ENCODE results near the gene ZNF574. TPM values are rescaled to one million over a fixed set of nuclear protein-coding genes. Genes with fewer than 3 reads are reported as not detected.
A peak's percentile ranks its signal among the peaks of the same experiment; 100 is the strongest.

Gene ZNF574
- total RNA-seq, 4 donors from 2014 or later = 31.1 to 42.9 (median 33.5) TPM

DNA sequence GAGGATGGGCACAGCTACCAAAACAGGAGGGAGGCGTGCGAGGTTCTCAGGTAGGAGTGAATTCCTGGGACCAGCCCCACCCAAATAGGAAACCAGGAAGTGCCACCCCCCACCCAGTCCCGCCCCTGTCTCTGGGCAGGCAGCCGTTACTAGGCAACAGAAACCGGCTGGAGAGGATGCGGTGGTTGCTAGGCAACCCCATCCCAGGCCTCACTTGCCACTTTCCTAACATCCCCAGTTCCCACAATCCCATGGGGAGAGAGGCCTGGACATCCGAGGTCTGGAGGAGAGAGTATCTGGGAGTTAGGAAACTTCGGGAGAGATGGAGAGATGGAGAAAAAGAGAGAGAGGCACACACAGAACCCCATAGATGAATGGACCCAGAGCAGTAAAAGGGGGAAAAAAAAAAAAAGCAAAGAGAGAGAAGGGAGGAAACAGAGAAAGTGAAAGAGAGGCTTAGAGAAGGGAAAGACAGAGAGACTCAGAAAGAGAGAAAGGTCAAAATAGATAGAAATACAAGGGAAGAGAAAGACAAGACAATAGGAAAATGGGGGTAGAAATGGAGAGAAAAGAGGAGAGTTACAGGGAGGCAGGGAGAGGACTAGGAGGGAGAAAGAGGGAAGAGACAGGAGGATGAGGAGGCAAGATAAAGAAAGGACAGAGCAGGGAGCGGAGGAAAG lies 9.8 kb upstream of the ZNF574 start:
- Histone ChIP-seq H3K27me3 (peaks cover 56% of the 10 kb centered on the region), H3K4me1 (no peaks in the 10 kb centered on the region), H3K9me3 (no peaks in the 10 kb centered on the region), H3K4me3 (no peak overlapping the region), H3K27ac (no peak overlapping the region), H3K36me3 (no peaks in the 10 kb centered on the region)
- DNase-seq (ENCODE audit: low spot score in 2 of 2) = no peak
- WGBS = 46% methylated on average over 9 of the region's 9 CpGs
- TF ChIP-seq, protein P1, sequence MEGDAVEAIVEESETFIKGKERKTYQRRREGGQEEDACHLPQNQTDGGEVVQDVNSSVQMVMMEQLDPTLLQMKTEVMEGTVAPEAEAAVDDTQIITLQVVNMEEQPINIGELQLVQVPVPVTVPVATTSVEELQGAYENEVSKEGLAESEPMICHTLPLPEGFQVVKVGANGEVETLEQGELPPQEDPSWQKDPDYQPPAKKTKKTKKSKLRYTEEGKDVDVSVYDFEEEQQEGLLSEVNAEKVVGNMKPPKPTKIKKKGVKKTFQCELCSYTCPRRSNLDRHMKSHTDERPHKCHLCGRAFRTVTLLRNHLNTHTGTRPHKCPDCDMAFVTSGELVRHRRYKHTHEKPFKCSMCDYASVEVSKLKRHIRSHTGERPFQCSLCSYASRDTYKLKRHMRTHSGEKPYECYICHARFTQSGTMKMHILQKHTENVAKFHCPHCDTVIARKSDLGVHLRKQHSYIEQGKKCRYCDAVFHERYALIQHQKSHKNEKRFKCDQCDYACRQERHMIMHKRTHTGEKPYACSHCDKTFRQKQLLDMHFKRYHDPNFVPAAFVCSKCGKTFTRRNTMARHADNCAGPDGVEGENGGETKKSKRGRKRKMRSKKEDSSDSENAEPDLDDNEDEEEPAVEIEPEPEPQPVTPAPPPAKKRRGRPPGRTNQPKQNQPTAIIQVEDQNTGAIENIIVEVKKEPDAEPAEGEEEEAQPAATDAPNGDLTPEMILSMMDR (IDR thresholded peaks at IDR 0.05) = no peak
- TF ChIP-seq POLR2AphosphoS5 (IDR thresholded peaks at IDR 0.05) = no peak

DNA sequence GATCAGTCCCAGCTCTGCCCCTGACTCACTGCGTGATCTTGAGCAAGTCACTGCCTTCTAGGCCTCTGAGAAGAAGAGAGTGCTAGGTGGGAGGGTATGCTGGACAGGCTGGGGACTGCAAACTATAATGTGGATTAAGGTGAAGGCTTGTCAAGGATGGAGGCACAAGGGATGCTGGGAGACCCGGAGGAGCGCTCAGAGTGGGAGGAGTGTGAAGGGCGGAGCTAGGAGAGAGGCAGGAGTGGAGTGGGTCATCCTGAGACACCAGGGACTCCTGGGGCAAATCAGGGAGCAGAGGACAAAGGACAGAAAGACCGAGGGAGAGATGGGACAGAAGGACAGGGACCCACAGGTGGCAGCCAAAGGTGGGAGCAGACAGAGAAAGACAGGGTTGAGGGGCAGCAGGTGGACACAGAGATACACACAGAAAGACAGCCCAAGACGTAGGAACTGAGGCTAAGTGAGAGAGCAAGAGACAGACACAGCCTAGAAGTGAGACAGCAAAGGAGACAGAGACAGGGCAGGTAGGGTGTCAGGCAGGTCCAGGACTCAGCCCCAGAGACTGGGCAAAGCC lies 8.6 kb upstream of the ZNF574 start:
- 80% methylated on average over 6 of the region's 6 CpGs for WGBS
- no peak for TF ChIP-seq EP300 (IDR thresholded peaks at IDR 0.05)
- no peaks in the 10 kb centered on the region for H3K4me1 ChIP-seq
- no peaks in the 10 kb centered on the region for H3K9me3 ChIP-seq
- DNase-seq (ENCODE audit: low spot score in 2 of 2) = no peak
- H3K27ac ChIP-seq = no peak overlapping the region
- peaks cover 56% of the 10 kb centered on the region for H3K27me3 ChIP-seq
- H3K4me3 ChIP-seq = no peak overlapping the region
- no peaks in the 10 kb centered on the region for H3K36me3 ChIP-seq

DNA sequence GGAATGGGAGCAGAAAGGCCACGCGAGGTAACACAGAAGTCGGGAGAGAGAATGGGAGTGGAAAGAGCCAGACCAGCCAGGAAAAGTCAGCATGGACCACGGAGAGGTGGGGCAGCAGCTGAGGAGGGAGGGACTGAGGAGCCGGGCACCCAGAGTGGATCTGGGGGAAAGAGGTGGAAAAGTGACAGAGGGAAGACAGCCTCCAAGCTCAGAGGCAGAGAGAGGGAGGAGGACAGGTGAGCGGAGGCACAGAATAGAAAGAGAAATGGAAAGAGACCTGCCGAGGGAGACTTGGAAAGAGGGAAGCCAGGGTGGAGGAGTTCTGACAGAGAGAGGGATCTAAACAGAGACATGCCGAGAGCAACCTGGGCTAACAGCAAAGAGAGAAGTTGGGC lies 7.6 kb upstream of the ZNF574 start:
- Histone ChIP-seq H3K27me3 (peaks cover 56% of the 10 kb centered on the region), H3K4me3 (no peak overlapping the region), H3K36me3 (no peaks in the 10 kb centered on the region), H3K9me3 (no peaks in the 10 kb centered on the region), H3K4me1 (no peaks in the 10 kb centered on the region), H3K27ac (no peak overlapping the region)
- DNase-seq (ENCODE audit: low spot score in 2 of 2) = no peak
- TF ChIP-seq, protein P1 (IDR thresholded peaks at IDR 0.05) = no peak
- no peak for TF ChIP-seq POLR2A (IDR thresholded peaks at IDR 0.05)
- no peak for TF ChIP-seq POLR2AphosphoS5 (IDR thresholded peaks at IDR 0.05)
- no peak for TF ChIP-seq EP300 (IDR thresholded peaks at IDR 0.05)
- WGBS = 49% methylated on average over 8 of the region's 8 CpGs

DNA sequence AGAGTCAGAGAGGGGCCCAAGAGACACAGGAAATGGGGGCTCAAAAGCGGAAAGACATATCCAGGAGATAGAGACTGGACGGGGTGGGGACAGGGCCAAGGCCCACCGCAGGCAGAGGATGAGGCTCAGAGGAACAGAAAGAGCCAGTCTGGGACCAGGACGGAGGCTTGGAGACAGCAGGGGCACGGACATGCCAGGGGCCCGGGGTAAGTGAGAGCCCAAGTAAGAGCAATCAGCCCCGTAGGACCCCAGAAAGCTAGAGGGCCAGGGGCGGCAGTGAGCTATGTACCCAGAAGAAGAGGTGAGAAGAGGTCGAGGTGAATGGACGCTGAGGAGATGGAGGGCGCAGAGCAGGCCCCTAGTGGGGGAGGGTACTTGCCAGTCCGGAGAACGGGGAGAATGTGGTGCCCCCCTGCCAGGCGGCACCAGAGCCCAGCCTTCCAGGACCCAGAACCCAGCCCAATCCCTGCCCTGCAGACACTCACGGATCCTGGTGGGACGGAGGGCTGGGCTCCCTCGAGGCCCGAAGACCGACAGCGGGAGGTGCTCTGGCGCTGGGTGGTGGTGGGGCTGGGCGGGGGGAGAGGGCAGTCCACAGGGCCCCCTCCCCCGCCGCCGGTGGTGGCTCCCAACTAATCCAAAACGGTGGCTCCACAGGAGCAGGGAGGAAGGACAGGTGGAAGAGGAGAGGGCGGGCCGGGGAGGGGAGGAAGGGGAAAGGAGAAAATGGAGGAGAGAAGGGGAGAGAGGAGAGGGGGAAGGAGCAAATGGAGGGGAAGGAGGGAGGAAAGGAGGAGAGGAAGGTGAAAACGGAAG lies 7.0 kb upstream of the ZNF574 start:
- no peak for DNase-seq (ENCODE audit: low spot score in 2 of 2)
- Histone ChIP-seq H3K9me3 (no peaks in the 10 kb centered on the region), H3K4me3 (peak overlapping the region; percentile 10), H3K27me3 (peaks cover 56% of the 10 kb centered on the region), H3K36me3 (no peaks in the 10 kb centered on the region), H3K27ac (no peak overlapping the region), H3K4me1 (no peaks in the 10 kb centered on the region)
- TF ChIP-seq, protein P1 (IDR thresholded peaks at IDR 0.05) = no peak
- no peak for TF ChIP-seq POLR2A (IDR thresholded peaks at IDR 0.05)
- TF ChIP-seq POLR2AphosphoS5 (IDR thresholded peaks at IDR 0.05) = no peak
- no peak for TF ChIP-seq EP300 (IDR thresholded peaks at IDR 0.05)
- 22% methylated on average over 25 of the region's 29 CpGs for WGBS

DNA sequence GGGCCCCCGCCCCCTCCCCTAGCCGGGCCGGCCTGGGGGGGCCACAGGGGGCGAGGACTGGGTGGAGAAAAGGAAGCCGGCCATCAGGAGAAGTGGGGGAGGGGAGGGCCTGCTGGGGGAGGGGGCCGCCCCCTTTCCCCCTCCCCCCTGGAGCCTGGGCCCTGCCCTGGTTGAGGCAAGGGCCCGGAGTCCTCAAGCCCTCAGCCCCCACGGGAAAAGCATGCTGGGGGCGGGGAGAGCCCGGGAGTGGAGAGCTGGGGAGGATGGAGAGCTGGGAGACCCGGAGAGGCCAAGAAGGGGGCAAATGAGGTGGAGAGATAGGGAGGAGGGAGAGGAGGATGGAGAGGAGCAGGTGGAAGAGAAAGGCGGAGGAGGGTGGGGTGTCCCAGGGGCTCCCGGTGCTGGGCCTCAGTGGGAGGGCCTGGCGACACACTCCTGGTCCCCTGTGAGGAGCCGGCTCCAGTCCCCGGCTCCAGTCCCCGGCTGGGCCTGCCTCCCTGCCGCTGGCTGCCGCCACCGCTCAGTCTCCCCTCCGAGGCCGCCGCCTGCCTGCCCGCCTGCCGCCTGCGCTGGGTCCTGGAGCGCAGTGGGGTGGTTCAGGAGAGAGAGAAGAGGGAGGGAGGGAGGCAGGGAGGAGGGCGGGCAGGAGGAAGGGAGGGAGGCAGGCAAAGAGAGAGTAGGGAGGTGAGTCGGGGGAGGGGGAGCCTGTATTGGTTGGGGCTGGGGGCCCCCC lies 6.2 kb upstream of the ZNF574 start, which contains the start of gene GRIK5:
Gene GRIK5 (minus strand): TSS at position 588 of the 733 bp plus-strand sequence. CDS start 4,436 bp downstream, outside the sequence.
- 17% methylated on average over 24 of the region's 29 CpGs for WGBS

More for the DNA sequence above, 6.2 kb upstream of the ZNF574 start, which contains the start of gene GRIK5:
- Histone ChIP-seq H3K4me3 (peak within 1 kb of the TSS; percentile 10), H3K36me3 (no peaks in the 10 kb centered on the region), H3K9me3 (no peaks in the 10 kb centered on the region), H3K4me1 (peaks cover 4% of the 10 kb centered on the region), H3K27me3 (peaks cover 53% of the 10 kb centered on the region), H3K27ac (no peak within 1 kb of the TSS)
- no peak for DNase-seq (ENCODE audit: low spot score in 2 of 2)
- TF ChIP-seq EP300 (IDR thresholded peaks at IDR 0.05) = no peak
- TF ChIP-seq POLR2AphosphoS5 (IDR thresholded peaks at IDR 0.05) = no peak
- TF ChIP-seq, protein P1 (IDR thresholded peaks at IDR 0.05) = no peak
- TF ChIP-seq POLR2A (IDR thresholded peaks at IDR 0.05) = no peak
